Esophagus squamous epithelium (tissue), 5 donors: ENCODE measurements around the gene DDIAS. TPM values are rescaled to one million over a fixed set of nuclear protein-coding genes. Genes with fewer than 3 reads are reported as not detected.

Experiments
- DNase-seq: peaks from one replicate; lab custom pipeline; 2025; lab: John Stamatoyannopoulos, UW
- H3K27ac ChIP-seq, 4 donors: fragments of 200-600 bp; sonication (generic); one replicate each; pipeline ENCODE4 v1.5.1; 2016 to 2019; ENCODE audit warnings: mild to moderate bottlenecking in 1 of 4
- H3K27me3 ChIP-seq, 4 donors: fragments of 200-600 bp; sonication (generic); 1 replicate in 3 of 4; 2 replicates in 1 of 4; pipeline versions ENCODE4 v1.5.1 to v1.6.0; 2017 to 2021; ENCODE audit warnings: antibody characterized with exemption in 1 of 4
- H3K36me3 ChIP-seq, 3 donors: fragments of 200-600 bp; sonication (generic); one replicate each; pipeline ENCODE4 v1.5.1; 2016 to 2019
- H3K4me1 ChIP-seq, 3 donors: fragments of 200-600 bp; sonication (generic); one replicate each; pipeline ENCODE4 v1.5.1; 2017 to 2019
- H3K4me3 ChIP-seq, 4 donors: fragments of 200-600 bp; sonication (generic); 1 replicate in 3 of 4; 2 replicates in 1 of 4; pipeline ENCODE4 v1.5.1; 2016 to 2019; ENCODE audit warnings: mild to moderate bottlenecking in 2 of 4, moderate library complexity in 1 of 4
- H3K9me3 ChIP-seq, 3 donors: fragments of 200-600 bp; sonication (generic); one replicate each; pipeline ENCODE4 v1.5.1; 2016 to 2019
- CTCF ChIP-seq, 6 experiments: fragments of 450-650 bp in 4 of 6; fragments of 200-600 bp in 2 of 6; sonication (generic) in 2 of 6; IDR thresholded peaks; one replicate each; pipeline ENCODE4 v1.5.1; 2016 to 2019; ENCODE audit warnings: antibody characterized with exemption in 6 of 6, mild to moderate bottlenecking in 4 of 6, moderate library complexity in 4 of 6
- POLR2A ChIP-seq, 4 donors: fragments of 450-650 bp; IDR thresholded peaks; one replicate each; pipeline ENCODE4 v1.6.1; 2017; ENCODE audit warnings: antibody characterized with exemption in 4 of 4, mild to moderate bottlenecking in 4 of 4, moderate library complexity in 3 of 4
- WGBS, 2 donors: methylation state at CpG; one replicate each; pipeline ENCODE4 v1.1.5; 2018; 5-methylcytosine and 5-hydroxymethylcytosine counted together
- intact Hi-C: fragments of 100-400 bp; cut with DNase I; formaldehyde crosslinking; loops from one replicate; pipeline ENCODE4 v1.15.0; 2022
- total RNA-seq, 4 donors: library from RNA; depleted of rRNA; stranded (reverse); fragments of >200 nt; gene quantifications; one replicate each; pipeline ENCODE4 v1.1.0, GENCODE V29; 2016
- donor health status: DM: yes; HTN: yes; CAD: no.

DDIAS gene
- total RNA-seq, 4 donors from 2014 or later = 2.8 to 10.9 (median 5.1) TPM

GRCh38 chr11:82872377-82873150 lies 29.0 kb upstream of the DDIAS start:
- no peak for DNase-seq
- WGBS, 2 donors = 80% methylated on average over 6 to 7 of the region's 7 CpGs
- intact Hi-C loops = no loop called here

GRCh38 chr11:82873919-82874333 lies 27.6 kb upstream of the DDIAS start:
- intact Hi-C loops = no loop called here
- no peaks in the 10 kb centered on the region for H3K36me3 ChIP-seq
- DNase-seq = no peak
- no peaks in the 10 kb centered on the region for H3K27me3 ChIP-seq
- H3K27ac ChIP-seq = peak overlapping the region in 1 of 4 donors; percentile 21
- H3K9me3 ChIP-seq = no peaks in the 10 kb centered on the region
- 63 to 67% methylated on average over 5 of the region's 5 CpGs for WGBS, 2 donors
- peaks cover 18 to 75% (median 36%) of the 10 kb centered on the region in 3 donors for H3K4me1 ChIP-seq
- TF ChIP-seq CTCF (IDR thresholded peaks at IDR 0.05) (no peak), POLR2A (IDR thresholded peaks at IDR 0.05) (no peak)
- H3K4me3 ChIP-seq = no peak overlapping the region

More at GRCh38 chr11:82872377-82873150, 29.0 kb upstream of the DDIAS start:
- no peak overlapping the region for H3K27ac ChIP-seq
- H3K4me3 ChIP-seq = no peak overlapping the region
- no peaks in the 10 kb centered on the region for H3K9me3 ChIP-seq
- H3K36me3 ChIP-seq = no peaks in the 10 kb centered on the region
- H3K4me1 ChIP-seq = peaks cover 18 to 88% (median 45%) of the 10 kb centered on the region in 3 donors
- H3K27me3 ChIP-seq = no peaks in the 10 kb centered on the region
- TF ChIP-seq POLR2A (IDR thresholded peaks at IDR 0.05) (no peak), CTCF (IDR thresholded peaks at IDR 0.05) (no peak)

- intact Hi-C loops = no loop called here
- 60 to 65% methylated on average over 4 of the region's 4 CpGs for WGBS, 2 donors
- H3K27me3 ChIP-seq = no peaks in the 10 kb centered on the region
- H3K4me1 ChIP-seq = peaks cover 11 to 65% (median 27%) of the 10 kb centered on the region in 3 donors
- H3K4me3 ChIP-seq = no peak overlapping the region
- H3K27ac ChIP-seq = peak overlapping the region; percentile 21 to 64 (median 46)
- peaks cover 0 to 5% (median 0%) of the 10 kb centered on the region in 3 donors for H3K36me3 ChIP-seq
- no peaks in the 10 kb centered on the region for H3K9me3 ChIP-seq
- no peak for DNase-seq
- TF ChIP-seq CTCF (IDR thresholded peaks at IDR 0.05) = no peak
- TF ChIP-seq POLR2A (IDR thresholded peaks at IDR 0.05) = no peak
These were observed 26.7 kb upstream of the DDIAS start for GRCh38 chr11:82874646-82875523.

- peaks cover 6 to 24% (median 8%) of the 10 kb centered on the region in 3 donors for H3K4me1 ChIP-seq
- WGBS, 2 donors = 55 to 68% methylated on average over 3 of the region's 3 CpGs
- H3K36me3 ChIP-seq = peaks cover 0 to 7% (median 0%) of the 10 kb centered on the region in 3 donors
- no peaks in the 10 kb centered on the region for H3K9me3 ChIP-seq
- TF ChIP-seq POLR2A (IDR thresholded peaks at IDR 0.05) (no peak), CTCF (IDR thresholded peaks at IDR 0.05) (no peak)
- no peak for DNase-seq
- no peaks in the 10 kb centered on the region for H3K27me3 ChIP-seq
- intact Hi-C loops = no loop called here
- no peak overlapping the region for H3K27ac ChIP-seq
- no peak overlapping the region for H3K4me3 ChIP-seq
These were observed 17.7 kb upstream of the DDIAS start for GRCh38 chr11:82883853-82884252.
